Peyer's patch (tissue), 4 donors: ENCODE data around the gene HNF1A.

Experiments
- CTCF ChIP-seq, 6 experiments: fragments of 450-650 bp in 4 of 6; fragments of 200-600 bp in 2 of 6; sonication (generic) in 1 of 6; IDR thresholded peaks; one replicate each; pipeline ENCODE4 v1.5.1; 2017 to 2019; ENCODE audit warnings: antibody characterized with exemption in 6 of 6, mild to moderate bottlenecking in 3 of 6, moderate library complexity in 1 of 6
- POLR2A ChIP-seq, 2 donors: fragments of 450-650 bp; IDR thresholded peaks; one replicate each; pipeline ENCODE4 v1.5.1; 2017; ENCODE audit warnings: antibody characterized with exemption in 2 of 2, mild to moderate bottlenecking in 2 of 2, moderate library complexity in 2 of 2

GRCh38 chr12:121043067-121043466 is 64.7 kb downstream of the HNF1A start:
- no peak for TF ChIP-seq CTCF (IDR thresholded peaks at IDR 0.05)
- no peak for TF ChIP-seq POLR2A (IDR thresholded peaks at IDR 0.05)
